GM06990 (cell line): ENCODE measurements around the gene CDK5.
"Not testable (repeated sequence)": the region's sequence is repeated elsewhere in the genome, so short reads cannot be mapped to it uniquely, and the experiment has no call there.

Experiments
- DNase-seq: peaks from one replicate; pipeline ENCODE4 v3.0.0-alpha.2; 2011; ENCODE audit not compliant: insufficient read length; ENCODE audit errors: extremely low read depth
- H3K27me3 ChIP-seq: replicated peaks from 2 replicates; pipeline ENCODE4 v1.6.0; 2011; ENCODE audit warnings: low read length; ENCODE audit not compliant: control insufficient read depth, insufficient read depth
- H3K36me3 ChIP-seq: 2 replicates; pipeline ENCODE4 v1.5.1; 2011; ENCODE audit warnings: low read length; ENCODE audit not compliant: control insufficient read depth, insufficient read depth
- H3K4me3 ChIP-seq: replicated peaks from 2 replicates; pipeline ENCODE4 v1.5.1; 2011; ENCODE audit warnings: low read depth, mild to moderate bottlenecking, control low read depth, low read length
- TF ChIP-seq, protein P1 (sequence below): IDR thresholded peaks from 2 replicates; pipeline ENCODE4 v1.5.1; 2011; ENCODE audit warnings: low read length, control low read depth, mild to moderate bottlenecking, inconsistent platforms; ENCODE audit not compliant: insufficient read depth, poor library complexity, severe bottlenecking

The CDK5 gene

DNA sequence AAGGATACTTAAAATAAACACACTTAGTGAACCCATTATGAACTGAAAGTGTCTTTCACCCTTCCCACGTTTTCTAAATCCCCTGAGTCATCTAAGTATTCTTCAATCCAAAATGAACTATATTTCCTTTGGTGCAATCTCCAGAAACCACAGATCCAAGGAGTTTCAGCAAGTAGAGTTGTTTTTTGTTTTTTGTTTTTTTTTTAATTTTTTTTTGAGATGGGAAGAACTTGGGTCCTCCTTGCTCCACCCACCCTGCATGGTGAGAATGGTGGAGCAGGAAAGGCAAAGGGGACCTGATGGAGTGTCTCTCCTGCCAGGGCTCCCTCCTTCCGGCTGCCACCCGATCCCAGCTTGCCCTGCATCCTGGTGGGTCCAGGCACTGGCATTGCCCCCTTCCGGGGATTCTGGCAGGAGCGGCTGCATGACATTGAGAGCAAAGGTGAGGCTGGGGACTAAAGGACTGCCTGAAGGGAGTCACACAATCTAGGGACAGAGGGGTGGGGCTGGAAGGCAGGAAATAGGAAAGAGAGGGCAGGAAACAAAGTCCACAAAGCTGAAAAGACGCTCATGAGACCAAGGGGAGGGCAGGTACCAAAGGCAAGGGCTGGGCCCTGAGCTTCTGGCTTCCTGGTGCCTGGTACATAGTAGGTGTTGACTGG lies 45.5 kb downstream of the CDK5 start:
- Histone ChIP-seq H3K36me3 (no peaks in the 10 kb centered on the region), H3K4me3 (no peak overlapping the region), H3K27me3 (no peaks in the 10 kb centered on the region; the same call in 1 of the 2 replicates)
- DNase-seq: no peak
- TF ChIP-seq, protein P1, sequence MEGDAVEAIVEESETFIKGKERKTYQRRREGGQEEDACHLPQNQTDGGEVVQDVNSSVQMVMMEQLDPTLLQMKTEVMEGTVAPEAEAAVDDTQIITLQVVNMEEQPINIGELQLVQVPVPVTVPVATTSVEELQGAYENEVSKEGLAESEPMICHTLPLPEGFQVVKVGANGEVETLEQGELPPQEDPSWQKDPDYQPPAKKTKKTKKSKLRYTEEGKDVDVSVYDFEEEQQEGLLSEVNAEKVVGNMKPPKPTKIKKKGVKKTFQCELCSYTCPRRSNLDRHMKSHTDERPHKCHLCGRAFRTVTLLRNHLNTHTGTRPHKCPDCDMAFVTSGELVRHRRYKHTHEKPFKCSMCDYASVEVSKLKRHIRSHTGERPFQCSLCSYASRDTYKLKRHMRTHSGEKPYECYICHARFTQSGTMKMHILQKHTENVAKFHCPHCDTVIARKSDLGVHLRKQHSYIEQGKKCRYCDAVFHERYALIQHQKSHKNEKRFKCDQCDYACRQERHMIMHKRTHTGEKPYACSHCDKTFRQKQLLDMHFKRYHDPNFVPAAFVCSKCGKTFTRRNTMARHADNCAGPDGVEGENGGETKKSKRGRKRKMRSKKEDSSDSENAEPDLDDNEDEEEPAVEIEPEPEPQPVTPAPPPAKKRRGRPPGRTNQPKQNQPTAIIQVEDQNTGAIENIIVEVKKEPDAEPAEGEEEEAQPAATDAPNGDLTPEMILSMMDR: no peak

DNA sequence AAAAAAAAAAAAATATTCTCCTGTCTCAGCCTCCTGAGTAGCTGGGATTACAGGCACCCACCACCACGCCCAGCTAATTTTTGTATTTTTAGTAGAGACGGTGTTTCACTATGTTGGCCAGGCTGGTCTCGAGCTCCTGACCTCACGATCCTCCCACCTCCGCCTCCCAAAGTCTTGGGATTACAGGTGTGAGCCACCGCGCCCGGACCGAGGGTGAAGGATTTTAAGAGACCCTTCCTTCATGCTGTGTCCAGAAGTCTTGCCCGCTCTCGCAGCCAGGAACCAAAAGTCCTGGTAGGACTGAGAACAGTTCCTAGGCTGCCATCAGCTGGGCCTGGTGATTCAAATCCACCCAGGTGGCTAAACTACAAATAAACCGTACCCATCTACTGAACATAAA lies 46.1 kb downstream of the CDK5 start:
- not testable (repeated sequence) for H3K36me3 ChIP-seq, H3K27me3 ChIP-seq, DNase-seq, H3K4me3 ChIP-seq

DNA sequence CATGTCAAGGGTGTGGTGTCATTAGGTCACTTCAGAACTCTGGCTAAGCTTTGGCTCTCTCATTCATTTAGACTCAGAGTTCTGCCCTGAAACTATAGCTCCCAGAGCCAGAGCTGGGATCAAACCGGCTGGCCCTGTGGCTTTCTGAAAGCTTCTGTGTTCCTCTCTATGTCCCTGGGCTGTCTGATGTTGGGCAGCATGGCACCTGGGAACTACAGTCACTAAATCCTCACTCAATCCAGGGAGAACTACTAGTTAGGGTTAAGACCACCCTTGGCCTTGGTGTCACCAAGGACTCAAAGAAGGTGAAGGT lies 46.6 kb downstream of the CDK5 start:
- no peaks in the 10 kb centered on the region for H3K36me3 ChIP-seq
- DNase-seq: no peak
- TF ChIP-seq, protein P1: no peak
- no peak overlapping the region for H3K4me3 ChIP-seq
- no peaks in the 10 kb centered on the region; the same call in 1 of the 2 replicates for H3K27me3 ChIP-seq

DNA sequence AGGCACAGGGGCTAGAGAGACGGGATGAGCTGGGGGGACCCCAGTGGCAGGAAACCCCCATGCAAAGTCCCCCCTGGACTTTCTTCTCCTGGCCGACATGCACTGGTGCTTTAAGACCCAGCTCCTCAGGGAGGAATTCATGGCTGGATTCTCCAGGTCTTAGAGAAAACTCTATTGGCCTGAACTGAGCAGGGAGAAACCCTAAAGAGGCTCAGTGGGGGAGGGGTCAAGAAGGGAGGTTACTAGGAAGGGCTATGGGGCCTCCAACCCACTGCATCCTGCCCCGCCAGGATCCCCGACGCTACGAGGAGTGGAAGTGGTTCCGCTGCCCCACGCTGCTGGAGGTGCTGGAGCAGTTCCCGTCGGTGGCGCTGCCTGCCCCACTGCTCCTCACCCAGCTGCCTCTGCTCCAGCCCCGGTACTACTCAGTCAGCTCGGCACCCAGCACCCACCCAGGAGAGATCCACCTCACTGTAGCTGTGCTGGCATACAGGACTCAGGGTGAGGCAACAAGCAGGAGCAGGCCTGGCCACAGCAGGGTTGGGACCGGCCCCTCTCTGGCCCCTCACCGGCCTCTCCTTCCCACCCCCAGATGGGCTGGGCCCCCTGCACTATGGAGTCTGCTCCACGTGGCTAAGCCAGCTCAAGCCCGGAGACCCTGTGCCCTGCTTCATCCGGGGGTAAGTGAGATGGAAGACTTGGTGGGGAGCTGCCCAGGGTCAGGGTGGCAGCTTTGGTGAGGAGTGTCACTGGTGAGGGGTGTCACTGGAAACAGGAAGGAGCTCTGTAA lies 47.2 kb downstream of the CDK5 start:
- no peaks in the 10 kb centered on the region; the same call in 1 of the 2 replicates for H3K27me3 ChIP-seq
- no peak overlapping the region for H3K4me3 ChIP-seq
- TF ChIP-seq, protein P1: no peak
- DNase-seq: no peak
- no peaks in the 10 kb centered on the region for H3K36me3 ChIP-seq

DNA sequence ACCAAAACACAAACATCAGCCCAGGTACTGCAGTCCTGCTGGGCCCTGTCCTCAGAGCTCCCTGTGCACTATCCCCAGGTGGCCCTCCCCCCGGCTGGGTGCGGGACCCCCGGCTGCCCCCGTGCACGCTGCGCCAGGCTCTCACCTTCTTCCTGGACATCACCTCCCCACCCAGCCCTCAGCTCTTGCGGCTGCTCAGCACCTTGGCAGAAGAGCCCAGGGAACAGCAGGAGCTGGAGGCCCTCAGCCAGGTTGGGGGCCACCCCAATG lies 47.7 kb downstream of the CDK5 start:
- Histone ChIP-seq H3K27me3 (no peaks in the 10 kb centered on the region; the same call in 1 of the 2 replicates), H3K4me3 (no peak overlapping the region), H3K36me3 (no peaks in the 10 kb centered on the region)
- DNase-seq: no peak
- TF ChIP-seq, protein P1: no peak

DNA sequence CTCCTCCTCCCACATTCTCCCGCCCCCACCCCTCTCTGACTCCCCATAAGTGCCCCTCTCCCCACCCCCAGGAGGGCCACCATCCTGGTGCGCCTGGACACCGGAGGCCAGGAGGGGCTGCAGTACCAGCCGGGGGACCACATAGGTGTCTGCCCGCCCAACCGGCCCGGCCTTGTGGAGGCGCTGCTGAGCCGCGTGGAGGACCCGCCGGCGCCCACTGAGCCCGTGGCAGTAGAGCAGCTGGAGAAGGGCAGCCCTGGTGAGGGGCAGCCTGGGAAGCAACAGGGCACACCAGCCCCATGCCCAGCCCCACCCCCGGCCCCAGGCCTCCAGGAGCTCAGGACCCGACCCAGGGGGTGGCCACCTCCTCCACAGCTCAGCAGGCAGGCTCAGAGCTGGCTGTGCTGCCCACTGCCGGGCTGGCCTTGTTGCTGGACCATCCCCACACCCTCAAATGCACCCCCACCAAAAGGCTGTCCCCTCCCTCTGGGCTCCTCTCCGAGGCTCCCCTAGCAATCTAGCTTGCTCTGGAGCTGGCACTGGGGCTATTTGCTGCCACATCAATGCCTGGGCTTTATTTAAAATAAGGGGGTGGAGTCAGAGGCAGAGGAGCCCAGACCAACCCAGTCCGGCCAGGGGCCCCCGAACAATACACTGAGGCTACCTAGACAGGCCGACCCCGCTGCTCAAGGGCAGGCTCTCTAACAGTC lies 48.2 kb downstream of the CDK5 start:
- TF ChIP-seq, protein P1: no peak
- H3K4me3 ChIP-seq: no peak overlapping the region
- no peak for DNase-seq
- no peaks in the 10 kb centered on the region; the same call in 1 of the 2 replicates for H3K27me3 ChIP-seq
- no peaks in the 10 kb centered on the region for H3K36me3 ChIP-seq
